Dedifferentiated amniotic fluid mesenchymal stem cell (primary cell): ENCODE results near the gene FBXO36.

ENCODE experiments used
- DNase-seq: peaks from one replicate; pipeline ENCODE4 v3.0.0-alpha.2; 2016; ENCODE audit errors: extremely low spot score

Gene FBXO36

DNA sequence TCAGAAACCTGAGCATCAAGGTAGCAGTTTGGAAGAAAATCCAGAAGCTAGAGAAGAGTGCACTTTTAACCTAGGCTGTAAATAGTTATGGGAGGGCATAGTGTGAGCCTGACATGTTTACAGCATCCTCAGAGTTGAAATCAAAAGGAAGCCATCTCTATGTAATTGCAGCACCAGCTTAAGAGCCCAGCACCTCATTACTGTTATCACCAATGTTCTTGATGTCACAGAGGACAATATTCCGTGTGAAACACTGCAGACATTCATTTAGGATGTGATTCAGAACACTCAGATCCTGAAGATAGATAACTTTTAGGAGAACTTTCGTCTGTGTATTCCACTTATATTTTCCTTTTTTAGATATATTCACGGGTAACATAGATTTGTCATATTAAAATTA is 48.1 kb downstream of the FBXO36 start:
- no peak for DNase-seq

DNA sequence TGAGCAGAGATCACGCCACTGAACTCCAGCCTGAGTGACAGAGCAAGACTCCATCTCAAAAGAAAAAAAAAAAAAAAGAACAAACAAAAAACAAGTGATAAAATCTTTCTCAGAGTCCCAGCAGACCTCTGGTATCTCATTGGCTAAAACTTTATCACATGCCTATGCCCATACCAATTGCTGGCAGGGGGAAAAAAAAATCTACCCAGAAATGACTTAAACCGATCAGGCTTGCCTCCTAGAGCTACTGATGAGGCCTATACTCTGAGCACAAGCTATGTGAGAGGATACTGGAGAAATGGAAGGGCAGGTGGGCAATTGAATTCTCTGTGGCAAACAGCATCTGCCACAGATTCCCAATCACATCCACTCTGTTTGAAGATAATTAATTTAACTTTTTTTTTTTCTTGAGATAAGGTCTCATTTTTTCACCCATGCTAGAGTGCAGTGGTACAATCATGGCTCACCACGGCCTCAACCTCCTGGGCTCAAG is 49.0 kb downstream of the FBXO36 start:
- no peak for DNase-seq

DNA sequence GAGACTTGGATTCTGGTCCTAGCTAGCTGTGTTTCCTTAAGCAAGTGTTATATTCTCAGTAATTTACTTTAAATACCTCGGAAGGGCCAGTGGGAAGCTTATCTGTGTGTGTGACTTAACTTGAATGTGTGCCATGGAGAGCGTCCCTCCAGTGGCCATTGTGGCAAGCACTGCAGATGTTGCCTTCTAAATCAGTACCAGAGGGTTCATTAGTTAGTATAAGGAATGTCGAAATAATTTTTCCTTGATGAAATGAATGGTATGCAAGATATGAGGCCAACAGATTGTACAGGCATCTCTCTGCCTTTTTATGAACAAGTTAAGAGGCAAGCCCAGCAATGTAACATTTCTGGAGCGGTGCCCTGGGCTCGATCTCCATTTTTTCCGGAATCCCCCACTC is 52.0 kb downstream of the FBXO36 start:
- DNase-seq, result peak; percentile 20

DNA sequence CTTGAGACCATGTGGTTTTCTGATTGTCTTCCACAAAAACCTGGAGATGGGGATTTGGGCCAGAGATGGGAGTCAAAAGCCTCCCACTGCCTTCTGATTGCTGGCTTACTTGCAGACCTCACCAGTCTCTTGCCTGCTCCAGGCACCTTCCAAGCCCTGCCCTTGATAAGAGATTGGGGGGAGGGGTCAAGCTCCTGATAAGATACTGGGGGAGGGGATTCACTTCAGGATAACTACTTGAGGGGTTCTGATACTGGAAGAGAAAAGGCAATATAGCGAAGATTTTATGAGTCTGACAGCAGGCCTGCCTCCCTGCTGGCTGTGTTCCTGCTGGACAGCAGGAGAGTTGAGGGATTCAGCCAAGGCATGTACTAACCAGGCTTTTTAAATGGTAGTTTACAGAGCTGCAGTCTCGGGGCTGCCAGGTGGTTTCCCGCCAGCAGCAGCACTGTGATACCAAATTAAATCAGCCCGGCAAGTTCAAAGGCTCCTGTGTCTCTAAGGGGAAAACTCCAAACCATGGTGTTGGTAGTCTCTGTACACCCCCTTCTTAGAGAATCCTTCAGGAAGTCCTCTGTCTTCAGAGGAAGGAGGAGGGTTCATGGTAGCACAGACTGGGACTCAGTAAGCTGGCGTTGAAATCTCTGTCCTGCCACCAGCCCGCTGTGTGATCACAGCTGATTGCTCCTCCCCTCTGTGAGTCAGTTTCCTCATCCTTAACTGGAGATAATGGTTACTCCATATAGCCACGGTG is 58.3 kb downstream of the FBXO36 start:
- DNase-seq, result no peak

DNA sequence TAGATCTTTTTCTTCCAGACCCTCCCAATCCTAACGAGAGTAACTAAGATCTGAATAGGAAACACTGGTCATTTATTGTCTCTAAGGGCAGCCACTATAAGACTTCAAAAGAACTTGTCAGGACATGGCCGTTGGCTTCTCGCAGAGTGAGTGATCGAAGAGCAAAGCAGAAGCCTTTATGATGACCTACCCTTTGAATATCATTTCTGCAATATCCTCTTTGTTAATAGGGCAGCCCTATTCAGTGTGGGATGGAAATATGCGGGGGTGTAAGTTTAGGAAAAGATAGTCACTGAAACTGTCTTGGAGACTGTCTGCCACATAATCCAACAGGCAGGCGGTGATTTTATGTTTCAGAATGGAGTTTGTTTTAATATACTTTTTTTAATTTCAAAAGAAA is 70.9 kb downstream of the FBXO36 start:
- no peak for DNase-seq

DNA sequence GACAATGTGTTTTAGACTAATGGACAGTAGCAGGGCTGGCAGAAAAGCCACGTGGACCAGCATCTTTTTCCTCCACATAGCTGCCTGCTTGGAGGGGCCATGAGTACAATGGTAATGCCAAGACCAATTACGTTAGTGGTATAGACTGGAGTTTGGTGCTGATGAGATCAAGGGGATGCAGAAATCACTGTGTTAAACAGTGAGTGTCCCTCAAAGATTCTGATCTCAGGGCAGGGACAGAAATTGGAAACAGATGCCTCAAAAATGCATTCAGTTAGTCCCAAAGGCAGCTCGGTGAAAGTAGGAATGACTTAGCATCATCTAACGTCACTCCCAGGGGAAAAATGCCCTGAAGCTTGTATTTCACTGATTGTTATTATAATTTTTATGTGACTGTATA is 74.0 kb downstream of the FBXO36 start:
- peak; percentile 71 for DNase-seq

DNA sequence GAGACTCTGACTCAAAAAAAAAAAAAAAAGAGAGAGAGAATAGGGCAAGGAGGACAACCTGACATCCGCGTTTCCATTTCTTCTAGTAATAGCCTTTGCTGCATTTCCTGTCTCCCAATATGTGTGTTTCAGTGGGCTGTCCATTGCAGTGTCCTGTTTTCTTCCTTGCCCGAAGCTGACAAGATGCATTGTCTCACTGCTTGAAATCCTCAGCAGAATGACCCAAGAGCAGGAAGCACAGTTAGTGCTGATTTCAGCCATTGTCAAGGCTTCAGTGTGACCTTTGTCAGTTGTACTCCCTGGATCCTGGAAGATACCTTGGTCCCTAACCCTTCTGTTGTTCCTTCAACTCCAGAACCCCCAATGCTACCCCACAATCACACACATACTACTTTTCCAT is 75.3 kb downstream of the FBXO36 start:
- DNase-seq, result no peak

DNA sequence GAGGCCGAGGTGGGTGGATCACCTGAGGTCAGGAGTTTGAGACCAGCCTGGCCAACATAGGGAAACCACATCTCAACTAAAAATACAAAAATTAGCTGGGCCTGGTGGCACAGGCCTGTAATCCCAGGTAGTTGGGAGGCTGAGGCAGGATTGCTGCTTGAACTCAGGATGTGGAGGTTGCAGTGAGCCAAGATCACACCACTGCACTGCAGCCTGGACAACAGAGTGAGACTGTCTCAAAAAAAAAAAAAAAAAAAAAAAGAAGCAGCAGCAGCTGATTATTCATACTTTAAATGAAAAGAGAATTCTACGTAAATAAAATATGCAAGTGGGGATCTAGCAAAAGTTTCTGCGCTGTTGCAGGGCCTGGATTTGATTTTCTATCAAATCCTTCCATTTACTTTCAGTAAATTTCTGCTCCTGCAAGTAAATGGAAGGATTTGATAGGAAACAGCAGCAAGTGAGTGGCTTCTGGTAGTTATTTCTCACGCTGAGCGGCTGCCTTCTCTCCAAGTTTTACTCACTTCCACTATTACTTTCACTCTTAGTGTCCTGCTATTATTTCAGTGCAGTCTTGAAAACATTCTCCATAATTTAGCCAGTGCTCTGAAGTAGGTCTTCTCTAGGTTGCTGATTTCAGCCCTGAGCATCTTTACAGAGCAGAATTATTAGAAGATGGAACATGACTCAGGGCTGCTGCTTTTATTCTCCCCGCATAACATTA is 78.0 kb downstream of the FBXO36 start:
- no peak for DNase-seq

DNA sequence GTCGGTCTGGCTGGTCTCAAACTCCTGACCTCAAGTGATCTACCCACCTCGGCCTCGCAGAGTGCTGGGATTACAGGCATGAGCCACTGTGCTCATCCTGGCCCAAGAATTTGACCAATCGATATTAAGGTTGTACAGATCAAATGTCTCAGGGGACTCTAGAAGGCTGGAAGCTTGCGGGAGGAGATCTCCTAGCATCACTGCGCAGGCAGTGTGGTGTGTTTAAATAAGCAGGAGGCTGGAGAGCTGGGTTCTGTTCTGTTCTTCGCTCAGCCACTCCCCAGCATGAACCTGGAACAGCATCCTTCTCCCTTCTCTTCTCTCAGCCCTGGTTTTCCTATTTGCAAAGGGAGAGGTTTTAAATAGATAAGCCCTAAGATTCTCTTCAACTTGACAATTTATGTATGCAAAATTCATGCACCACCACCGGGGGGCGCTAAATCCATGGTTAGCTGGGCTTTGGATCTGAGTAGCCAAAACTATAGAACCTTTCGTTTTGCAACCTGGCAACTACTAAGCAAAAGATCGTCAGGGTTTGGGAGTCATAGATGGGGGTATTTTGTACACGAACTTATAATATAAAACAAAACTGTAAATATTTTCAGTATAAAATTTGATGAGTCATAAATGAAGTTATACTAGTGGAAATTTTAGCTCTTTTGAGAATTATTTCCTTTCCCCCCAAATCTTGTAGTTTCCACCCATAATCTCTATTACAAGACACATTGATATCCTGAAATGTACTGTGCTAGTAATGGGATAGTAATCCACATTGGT is 85.8 kb downstream of the FBXO36 start:
- peak; percentile 64 for DNase-seq

DNA sequence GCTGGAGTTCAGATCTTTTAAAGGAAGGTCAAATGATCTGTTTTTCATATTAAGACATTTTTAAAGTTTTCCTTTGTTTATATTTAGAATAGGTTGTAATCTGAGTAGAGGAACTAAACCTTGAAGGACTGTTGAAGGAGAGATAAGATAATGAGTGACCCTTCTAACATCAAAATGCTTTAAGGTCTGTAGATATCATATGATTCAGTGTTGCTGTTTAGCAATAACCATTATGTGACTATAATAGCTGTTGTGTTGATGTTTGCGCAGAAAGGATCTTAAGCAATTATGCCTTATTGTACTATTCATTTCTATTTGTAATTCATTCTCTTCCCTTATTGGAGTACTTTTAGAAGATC is 86.4 kb downstream of the FBXO36 start:
- no peak for DNase-seq

DNA sequence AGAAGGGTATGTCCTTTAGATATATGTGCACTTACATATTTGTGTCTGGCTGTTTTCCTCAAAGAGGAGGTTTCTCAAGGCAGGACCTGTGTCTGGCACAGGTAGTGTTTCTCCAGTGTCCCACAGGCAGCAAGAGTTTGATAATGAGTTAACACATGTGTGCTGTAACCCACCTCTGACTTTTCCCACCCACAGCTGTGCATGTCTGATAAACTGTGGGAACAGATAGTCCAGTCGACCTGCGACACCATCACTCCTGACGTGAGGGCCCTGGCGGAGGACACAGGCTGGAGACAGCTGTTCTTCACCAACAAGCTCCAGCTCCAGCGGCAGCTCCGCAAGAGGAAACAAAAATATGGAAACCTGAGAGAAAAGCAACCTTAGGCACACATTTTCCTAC is 88.2 kb downstream of the FBXO36 start:
- DNase-seq, result no peak

DNA sequence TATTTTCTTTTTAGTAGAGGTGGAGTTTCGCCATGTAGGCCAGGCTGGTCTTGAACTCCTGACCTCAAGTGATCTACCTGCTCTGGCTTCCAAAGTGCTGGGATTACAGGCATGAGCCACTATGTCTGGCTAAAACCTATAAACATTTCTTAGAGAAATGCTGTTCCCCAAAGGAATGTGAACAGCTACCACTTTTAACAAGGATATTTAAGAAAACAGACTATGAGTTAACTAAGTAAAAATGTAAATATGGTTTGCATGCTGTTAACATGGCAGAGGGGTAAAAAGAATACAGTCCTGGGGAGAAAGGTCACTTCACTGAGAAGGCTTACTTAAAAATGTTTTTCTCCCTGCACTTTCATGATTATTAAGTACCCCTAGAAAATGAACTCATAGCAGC is 89.3 kb downstream of the FBXO36 start:
- no peak for DNase-seq

DNA sequence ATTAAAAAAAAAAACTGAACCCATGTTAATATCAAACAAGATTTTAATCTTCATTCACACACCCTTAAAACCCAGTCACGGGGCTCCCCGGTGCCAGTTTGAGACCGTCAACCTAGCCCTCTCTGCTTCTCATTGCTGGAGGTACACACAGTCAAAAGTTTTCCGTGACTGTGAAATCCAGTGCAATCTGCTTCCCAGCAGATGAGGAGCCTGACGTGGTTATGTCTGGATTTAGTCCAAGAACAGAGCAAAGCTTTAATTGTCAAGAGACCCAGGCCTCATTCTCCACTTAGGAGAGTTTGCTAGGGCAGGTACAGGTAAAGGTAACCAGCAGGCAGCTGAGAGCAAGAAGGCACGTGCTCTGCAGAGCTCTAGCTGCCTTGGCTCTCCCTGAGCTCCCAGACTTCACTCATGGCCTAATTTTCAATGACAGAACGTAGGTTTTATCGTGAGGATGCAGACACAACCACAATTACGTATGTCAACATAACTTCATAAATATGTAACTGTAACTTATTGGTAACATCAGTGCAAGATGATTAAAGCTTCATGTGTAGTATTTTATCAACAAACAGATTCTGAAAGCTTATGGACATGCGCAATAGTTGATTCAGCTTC is 90.1 kb downstream of the FBXO36 start:
- DNase-seq, result no peak

DNA sequence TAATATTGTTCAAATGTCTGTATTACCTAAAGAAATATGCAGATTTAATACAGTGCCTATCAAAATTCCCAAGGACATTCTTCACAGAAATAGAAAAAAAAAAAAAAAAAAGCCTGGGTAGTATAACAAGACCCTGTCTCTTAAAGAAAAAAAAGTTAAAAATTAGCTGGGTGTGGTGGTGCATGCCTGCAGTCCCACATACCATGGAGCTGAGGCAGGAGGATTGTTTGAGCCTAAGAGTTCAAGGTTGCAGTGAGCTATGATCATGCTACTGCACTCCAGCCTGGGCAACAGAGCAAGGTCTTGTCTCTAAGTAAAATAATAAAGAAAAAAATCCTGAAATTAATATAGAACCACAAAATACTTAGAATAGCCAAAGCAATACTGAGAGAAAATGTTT is 94.5 kb downstream of the FBXO36 start:
- DNase-seq, result no peak

DNA sequence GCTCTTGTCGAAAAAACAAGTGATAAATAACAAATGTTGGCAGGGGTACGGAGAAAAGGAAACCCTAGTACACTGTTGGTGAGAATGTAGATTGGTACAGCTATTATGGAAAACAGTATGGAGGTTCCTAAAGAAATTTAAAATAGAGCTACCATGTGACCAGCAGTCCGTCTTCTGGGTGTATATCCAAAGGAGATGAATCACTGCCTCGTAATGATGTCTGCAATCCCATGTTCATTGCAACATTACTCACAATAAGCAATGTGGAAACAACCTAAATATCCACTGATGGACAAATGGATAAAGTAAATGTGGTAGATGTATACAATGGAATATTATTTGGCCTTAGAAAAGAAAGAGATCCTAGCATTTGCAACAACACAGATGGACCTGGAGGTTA is 95.8 kb downstream of the FBXO36 start:
- no peak for DNase-seq

DNA sequence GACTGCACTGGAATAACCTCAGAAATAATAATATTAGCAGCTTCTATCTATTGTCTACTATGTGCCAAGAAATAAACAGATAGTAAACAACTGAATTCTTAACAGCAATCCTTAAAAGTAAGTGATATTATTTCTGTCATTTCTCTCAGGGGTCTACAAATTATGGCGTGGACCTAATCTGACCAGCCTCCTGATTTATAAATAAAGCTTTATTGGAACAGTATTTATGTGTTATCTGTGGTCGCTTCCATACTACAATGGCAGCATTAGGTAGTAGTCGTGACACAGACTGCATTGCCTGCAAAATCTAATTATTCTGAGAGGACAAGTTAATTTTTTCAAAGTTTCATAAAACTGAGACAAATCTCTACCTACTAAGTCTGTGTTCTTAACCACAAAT is 97.4 kb downstream of the FBXO36 start:
- no peak for DNase-seq

DNA sequence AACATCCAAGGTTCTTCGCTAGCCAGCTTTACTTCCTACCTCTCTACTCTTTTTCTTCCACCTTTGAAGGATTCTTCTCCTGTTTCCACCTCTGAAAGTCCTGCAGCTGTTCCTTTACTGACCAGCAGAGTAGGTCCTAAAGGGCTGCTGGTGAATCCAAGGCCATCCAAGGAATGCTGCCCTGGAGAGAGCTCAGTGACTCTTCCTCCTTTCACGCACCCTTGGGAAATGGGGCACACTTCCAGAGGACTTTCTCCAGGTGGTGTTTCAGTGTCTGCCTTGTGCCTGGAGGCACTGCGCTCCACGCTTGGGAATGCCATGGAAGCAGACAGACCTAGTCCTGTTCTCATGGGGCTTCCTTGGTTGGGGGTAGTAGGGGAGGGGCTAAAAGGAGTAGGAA is 101.0 kb downstream of the FBXO36 start:
- no peak for DNase-seq

DNA sequence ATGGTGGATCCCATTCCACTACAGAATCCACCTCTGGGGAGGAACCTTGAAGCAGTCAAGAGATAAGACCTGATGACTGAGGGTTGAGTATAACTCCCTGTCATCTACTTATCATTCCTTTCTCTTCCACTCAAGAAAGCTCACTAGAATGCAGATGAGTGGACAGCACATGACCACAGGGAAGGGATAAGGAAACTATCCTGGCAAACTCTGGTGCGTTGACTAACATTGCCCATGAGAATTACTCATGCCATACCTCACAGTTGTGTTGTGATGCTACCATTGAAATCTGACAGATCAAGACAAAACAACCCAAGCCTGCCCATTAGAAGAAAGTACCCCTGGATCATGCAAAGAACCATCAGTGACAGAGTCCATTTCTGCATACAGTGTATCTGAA is 119.9 kb downstream of the FBXO36 start:
- no peak for DNase-seq

DNA sequence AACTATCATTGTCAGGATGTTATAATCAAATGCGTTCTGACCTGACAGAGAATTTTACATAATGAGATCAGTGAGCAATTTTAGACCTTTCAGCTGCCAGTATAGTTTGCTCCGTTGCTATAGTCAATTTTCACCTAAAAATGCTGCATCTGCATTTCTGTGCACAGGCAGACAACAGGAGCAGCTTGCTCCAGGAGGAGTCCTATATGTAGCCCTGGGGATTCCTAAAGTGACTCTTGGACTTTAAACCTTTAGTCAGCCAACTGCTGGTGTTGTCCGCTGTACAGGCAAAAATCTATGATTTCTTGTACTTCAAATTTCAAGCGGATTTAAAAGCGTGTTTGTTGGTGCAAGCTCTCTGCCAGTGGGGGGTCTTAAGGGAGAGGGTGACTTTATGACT is 120.7 kb downstream of the FBXO36 start:
- DNase-seq, result no peak

DNA sequence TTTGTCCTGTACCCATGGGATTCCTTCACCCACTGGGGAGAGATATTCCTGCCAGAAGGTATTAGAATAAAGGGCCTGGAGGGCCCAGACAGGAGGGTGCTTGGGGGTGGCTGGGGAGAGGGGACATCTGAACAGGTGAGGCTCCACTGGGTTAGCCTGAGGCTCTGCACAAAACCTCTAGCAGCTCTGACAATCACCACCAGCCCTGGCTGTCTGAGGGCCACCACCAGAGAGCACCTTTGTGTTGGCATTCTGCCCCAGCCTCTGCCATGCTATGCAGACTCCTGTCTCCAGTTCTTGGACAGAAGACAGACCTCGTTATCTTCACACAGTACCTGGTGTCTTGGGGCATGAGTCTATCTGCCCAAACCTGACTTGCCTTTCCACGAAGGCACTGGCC is 121.2 kb downstream of the FBXO36 start:
- no peak for DNase-seq

DNA sequence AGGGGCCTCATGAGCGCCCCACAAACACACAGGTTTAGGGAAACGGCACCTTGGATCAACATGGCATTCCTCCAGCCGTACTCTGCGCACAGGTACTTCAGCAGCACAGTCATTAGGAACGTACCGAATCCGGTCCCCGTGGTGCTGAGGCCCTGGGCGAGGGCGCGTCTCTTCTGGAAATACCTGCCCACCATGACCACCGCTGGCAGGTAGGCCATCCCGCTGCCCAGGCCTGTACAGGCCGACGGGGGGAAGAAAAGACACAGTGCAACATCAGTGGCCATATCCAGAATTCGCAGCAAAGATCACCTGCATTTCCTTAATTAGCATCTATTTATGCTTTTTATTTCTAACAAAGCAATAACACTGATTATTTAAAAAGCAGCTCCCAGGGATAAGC is 124.2 kb downstream of the FBXO36 start:
- DNase-seq, result no peak

DNA sequence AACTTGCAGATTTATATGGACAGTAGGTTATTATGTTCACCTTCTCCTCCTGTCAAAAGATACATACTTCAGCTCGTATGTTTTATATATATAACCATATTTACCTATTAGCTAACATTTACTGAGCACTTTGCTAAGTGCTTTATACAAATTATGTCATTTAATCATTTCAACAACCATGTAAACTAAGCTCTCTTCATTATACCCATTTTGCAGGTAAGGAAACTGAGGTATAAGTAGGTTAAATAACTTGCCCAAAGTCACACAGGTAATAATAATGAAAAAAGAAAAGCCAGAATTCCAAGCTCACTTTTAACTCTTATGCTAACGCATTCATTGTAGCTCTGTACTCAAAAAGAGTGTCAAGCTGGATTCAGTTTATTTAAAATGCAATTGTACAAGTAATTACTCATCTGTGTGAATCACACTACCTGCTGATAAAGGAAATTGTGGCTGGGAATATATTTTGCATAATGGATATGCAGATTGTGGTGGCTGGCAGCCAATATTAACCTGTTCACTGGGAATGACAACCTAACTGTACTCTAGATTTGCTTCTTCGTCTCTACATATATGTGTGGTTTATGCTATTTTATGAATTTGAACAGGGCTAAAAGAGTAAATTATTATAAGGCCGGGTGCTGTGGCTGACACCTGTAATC is 125.8 kb downstream of the FBXO36 start:
- no peak for DNase-seq
